Measurements from ENCODE around the gene CDCA4. TPM values are rescaled to one million over a fixed set of nuclear protein-coding genes. Genes with fewer than 3 reads are reported as not detected.

CDCA4 gene
- total RNA-seq, 1 experiment from 2014 or later = 57.7 TPM

- H3K4me1 ChIP-seq (ENCODE audit: insufficient read depth, low read length) = no peaks in the 10 kb centered on the region
- no peak overlapping the region for H2BK5ac ChIP-seq (ENCODE audit: insufficient read length, low read length)
- Mint-ChIP-seq H3K4me3 (no peak overlapping the region), H3K36me3 (ENCODE audit: insufficient read depth in 1 of 3, low read depth in 3 of 3) (peaks cover 4 to 16% (median 8%) of the 10 kb centered on the region in 3 experiments), H3K27ac (peak overlapping the region in 1 of 3 experiments; percentile 75; a peak in 2 of 7 replicates), H3K9me3 (peaks cover 0 to 3% of the 10 kb centered on the region in 2 experiments; a peak in 2 of 5 replicates), H3K27me3 (ENCODE audit: low read depth) (no peaks in the 10 kb centered on the region), H3K4me1 (no peaks in the 10 kb centered on the region)
- no CpG with 5 or more reads among the region's 6 CpGs for WGBS (ENCODE audit: extremely low coverage, insufficient read length, low lambda C conversion rate)
- DNase-seq = no peak
- H3K79me2 ChIP-seq (ENCODE audit: insufficient read depth, low read length) = no peaks in the 10 kb centered on the region
- H3K14ac ChIP-seq (ENCODE audit: insufficient read depth, low read length) = no peak overlapping the region
- H3K56ac ChIP-seq (ENCODE audit: insufficient read length, low read depth, low read length) = no peak overlapping the region
- H2AFZ ChIP-seq (ENCODE audit: low read length) = no peak overlapping the region
- no peak overlapping the region for H2BK20ac ChIP-seq (ENCODE audit: low read depth, low read length, poor library complexity, severe bottlenecking)
- no peak overlapping the region for H2BK15ac ChIP-seq (ENCODE audit: low read depth, low read length)
- no peak overlapping the region for H3K27ac ChIP-seq (ENCODE audit: insufficient read length, low read depth, low read length)
- H3K9me3 ChIP-seq (ENCODE audit: control insufficient read depth, low read depth, low read length) = no peaks in the 10 kb centered on the region
- no peak overlapping the region for H3T11ph ChIP-seq (ENCODE audit: low read length)
- no peak overlapping the region for H2BK12ac ChIP-seq (ENCODE audit: insufficient read length, low read depth, low read length)
- no peak overlapping the region for H3K4me2 ChIP-seq (ENCODE audit: insufficient read depth, insufficient read length, low read length)
- no peak overlapping the region for H2BK120ac ChIP-seq (ENCODE audit: low read depth, low read length, poor library complexity, severe bottlenecking)
- H3K23me2 ChIP-seq (ENCODE audit: insufficient read length, low read depth, low read length, poor library complexity, severe bottlenecking) = no peaks in the 10 kb centered on the region
- H4K5ac ChIP-seq (ENCODE audit: insufficient read length, low read depth, low read length) = no peak overlapping the region
- no peaks in the 10 kb centered on the region for H4K20me1 ChIP-seq (ENCODE audit: control insufficient read depth, insufficient read depth, insufficient read length)
- no peaks in the 10 kb centered on the region for H3K27me3 ChIP-seq (ENCODE audit: insufficient read depth, low read length)
- H2AK5ac ChIP-seq (ENCODE audit: insufficient read length, low read length) = no peak overlapping the region
- no peak for TF ChIP-seq CTCF (conservative IDR thresholded peaks at IDR 0.05)
- H3K18ac ChIP-seq (ENCODE audit: insufficient read length, low read depth, low read length) = no peak overlapping the region
- H3K23ac ChIP-seq (ENCODE audit: insufficient read length, low read depth, low read length) = no peak overlapping the region
- no peaks in the 10 kb centered on the region for H3K79me1 ChIP-seq (ENCODE audit: insufficient read depth, low read depth, low read length, poor library complexity, severe bottlenecking)
- no peak overlapping the region for H3K9ac ChIP-seq (ENCODE audit: extremely low read depth, insufficient read length, low read length)
- no peak overlapping the region for H3K4ac ChIP-seq (ENCODE audit: low read depth, low read length)
- H4K8ac ChIP-seq (replicated peaks; ENCODE audit: insufficient read length, low read depth, low read length) = no peak overlapping the region
- no peak overlapping the region for H4K91ac ChIP-seq (ENCODE audit: insufficient read length, low read depth, low read length)
Observed at GRCh38 chr14:104994978-104995377, 25.9 kb downstream of the CDCA4 start.
